GM12878 (cell line): Measurements from ENCODE around the gene RHNO1. TPM values are rescaled to one million over a fixed set of nuclear protein-coding genes. Genes with fewer than 3 reads are reported as not detected.

Experiments
- ATAC-seq: fragments of 200-7000 bp; cut with Tn5 transposase; 3 replicates; pipeline ENCODE4 v1.9.1; 2020; ENCODE audit warnings: mild to moderate bottlenecking, moderate library complexity
- BruUV-seq: library from RNA; stranded (reverse); fragments of 400-500 nt; replicated peaks from 2 replicates; lab custom pipeline; 2021; lab: Mats Ljungman, UMichigan
- CTCF ChIA-PET: fragments of 300-600 bp; sonication (Branson Sonifier 250); formaldehyde crosslinking; extraction: SDS; loops from one replicate; lab custom pipeline; 2021; ENCODE audit warnings: inconsistent platforms; lab: Yijun Ruan, JAX
- POLR2A ChIA-PET: fragments of 350-600 bp; formaldehyde crosslinking; extraction: SDS; loops from one replicate; lab custom pipeline; 2021; ENCODE audit warnings: inconsistent platforms; lab: Charles Lee
- RAD21 ChIA-PET: fragments of 300-600 bp; sonication (Branson Sonifier 250); formaldehyde crosslinking; loops from one replicate; lab custom pipeline; 2023; ENCODE audit warnings: antibody characterized with exemption; ENCODE audit not compliant: unreplicated experiment; lab: Charles Lee
- SMC1A ChIA-PET: fragments of 300-600 bp; sonication (Branson Sonifier 250); formaldehyde crosslinking; loops from one replicate; lab custom pipeline; 2023; ENCODE audit not compliant: unreplicated experiment, uncharacterized antibody; lab: Charles Lee
- DNase-seq: peaks from one replicate; pipeline ENCODE4 v3.0.0-alpha.2; 2011; ENCODE audit warnings: low read depth, low spot score
- FAIRE-seq: peaks from 3 replicates; lab custom pipeline; 2011; peaks lifted over from hg19 to GRCh38; lab: Jason Lieb, UNC
- H2AFZ ChIP-seq: 2 replicates; pipeline ENCODE4 v1.6.0; 2011; ENCODE audit warnings: low read depth, low read length, control low read depth; ENCODE audit not compliant: control insufficient read depth
- H3K27ac ChIP-seq: 2 replicates; pipeline ENCODE4 v1.5.1; 2011; ENCODE audit warnings: control low read depth; ENCODE audit not compliant: control insufficient read depth, insufficient read depth
- H3K27me3 ChIP-seq, 2 experiments: replicated peaks in 1 of 2; 2 replicates each; pipeline versions ENCODE4 v1.6.0 to v1.6.1; 2011; ENCODE audit warnings: low read length in 1 of 2; ENCODE audit not compliant: control insufficient read depth in 2 of 2, insufficient read depth in 2 of 2
- H3K36me3 ChIP-seq, 2 experiments: 2 replicates each; pipeline ENCODE4 v1.5.1; 2011; ENCODE audit warnings: low read length in 1 of 2; ENCODE audit not compliant: control insufficient read depth in 2 of 2, insufficient read depth in 2 of 2
- H3K4me1 ChIP-seq: 2 replicates; pipeline ENCODE4 v1.6.1; 2011; ENCODE audit warnings: mild to moderate bottlenecking, low read length, moderate library complexity, mixed read lengths; ENCODE audit not compliant: control insufficient read depth, insufficient read depth
- H3K4me2 ChIP-seq: 2 replicates; pipeline ENCODE4 v1.6.0; 2011; ENCODE audit warnings: control low read depth; ENCODE audit not compliant: control insufficient read depth, insufficient read depth
- H3K4me3 ChIP-seq: fragments of 200-600 bp; sonication (generic); 2 replicates; pipeline ENCODE4 v1.5.1; 2016
- H3K79me2 ChIP-seq: 2 replicates; pipeline ENCODE4 v1.6.0; 2011; ENCODE audit warnings: low read length; ENCODE audit not compliant: control insufficient read depth, insufficient read depth
- H3K9ac ChIP-seq: 2 replicates; pipeline ENCODE4 v1.8.0; 2011; ENCODE audit warnings: low read length, control low read depth, mixed read lengths; ENCODE audit not compliant: control insufficient read depth, insufficient read depth
- H3K9me3 ChIP-seq: replicated peaks from 3 replicates; pipeline ENCODE4 v1.5.1; 2011; ENCODE audit warnings: mild to moderate bottlenecking, low read length; ENCODE audit not compliant: control insufficient read depth, insufficient read depth
- H4K20me1 ChIP-seq: 2 replicates; pipeline ENCODE4 v1.6.0; 2011; ENCODE audit not compliant: control insufficient read depth, insufficient read depth
- HDAC2 ChIP-seq: fragments of 200-600 bp; sonication (generic); IDR thresholded peaks from 2 replicates; pipeline ENCODE4 v1.6.1; 2017
- PAX5 ChIP-seq: IDR thresholded peaks from 2 replicates; pipeline ENCODE4 v1.6.1; 2011; ENCODE audit warnings: low read depth, low read length, borderline replicate concordance
- WGBS: methylation state at CpG from one replicate; pipeline ENCODE4 v1.1.6; 2016; ENCODE audit warnings: low lambda C conversion rate; ENCODE audit not compliant: insufficient replicate concordance, insufficient coverage; ENCODE audit errors: missing lambda C conversion rate; 5-methylcytosine and 5-hydroxymethylcytosine counted together
- in situ Hi-C: fragments of 300-500 bp; cut with MboI; formaldehyde crosslinking; loops from 9 replicates; pipeline ENCODE4 v1.14.3; 2018; ENCODE audit warnings: mixed read lengths
- intact Hi-C: fragments of 100-400 bp; cut with micrococcal nuclease; formaldehyde crosslinking; loops from one replicate; pipeline ENCODE4 v1.14.2; 2022; ENCODE audit not compliant: unreplicated experiment
- polyA plus RNA-seq, 11 experiments: library from polyadenylated mRNA; depleted of rRNA in 4 of 11; unstranded in 6 of 11; stranded (reverse) in 5 of 11; fragments of >200 nt; fragmentation: Nextera tagmentation in 4 of 11; fragmentation: Illumina TruSeq in 1 of 11; extraction: Ambion mirVana in 4 of 11; extraction: Trizol in 1 of 11; gene quantifications; 1 replicate in 1 of 11; 2 replicates in 10 of 11; pipeline versions ENCODE4 v1.2.1 to v1.2.3, GENCODE V29; 2011 to 2016; ENCODE audit warnings: inconsistent platforms in 2 of 11, missing spikeins in 2 of 11, low read depth in 1 of 11
- total RNA-seq, 4 experiments: library from RNA; depleted of rRNA in 3 of 4; stranded (reverse); fragments of >200 nt in 3 of 4; fragmentation: Illumina TruSeq in 1 of 4; extraction: Trizol in 1 of 4; gene quantifications; 2 replicates each; pipeline versions ENCODE4 v1.2.1 to v1.2.3, GENCODE V29; 2013 to 2021
- TF ChIP-seq, protein P1 (sequence below): fragments of 450-650 bp; IDR thresholded peaks from 2 replicates; pipeline ENCODE4 v1.6.1; 2017; ENCODE audit warnings: mild to moderate bottlenecking, moderate library complexity

RHNO1 gene
- total and polyA plus RNA-seq, 10 of the 15 experiments (the other 5 are each of a cell fraction or from before 2014, with no cell fraction given), result 27.9 to 91.6 (median 49.3) TPM

DNA sequence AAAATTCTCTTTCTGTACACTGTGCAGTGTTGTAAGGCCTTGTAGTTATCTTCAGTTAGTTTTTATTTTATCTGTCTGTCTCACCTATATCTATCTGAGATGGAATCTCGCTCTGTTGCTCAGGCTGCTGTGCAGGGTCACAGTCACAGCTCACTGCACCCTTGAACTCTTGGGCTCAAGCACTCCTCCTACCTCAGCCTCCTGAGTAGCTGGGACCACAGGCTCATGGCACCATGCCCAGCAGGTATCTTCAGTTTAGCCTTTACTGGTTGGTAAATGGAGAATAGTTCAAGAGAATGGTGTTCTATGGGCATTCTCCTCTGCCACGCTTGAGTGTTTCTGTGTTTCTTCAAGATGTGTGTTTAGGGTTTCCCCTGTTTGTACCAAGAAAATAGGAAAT is 27.2 kb downstream of the RHNO1 start:
- FAIRE-seq (peak; percentile 77), DNase-seq (no peak)
- no peak overlapping the region for H3K9ac ChIP-seq
- H4K20me1 ChIP-seq, result no peaks in the 10 kb centered on the region
- H3K9me3 ChIP-seq, result no peaks in the 10 kb centered on the region
- no peak overlapping the region for H3K27ac ChIP-seq
- H3K36me3 ChIP-seq, result no peaks in the 10 kb centered on the region
- TF ChIP-seq HDAC2 (no peak), PAX5 (0 out of 2 replicates have a peak, but pooled peaks have one; percentile 20)
- TF ChIP-seq, protein P1, sequence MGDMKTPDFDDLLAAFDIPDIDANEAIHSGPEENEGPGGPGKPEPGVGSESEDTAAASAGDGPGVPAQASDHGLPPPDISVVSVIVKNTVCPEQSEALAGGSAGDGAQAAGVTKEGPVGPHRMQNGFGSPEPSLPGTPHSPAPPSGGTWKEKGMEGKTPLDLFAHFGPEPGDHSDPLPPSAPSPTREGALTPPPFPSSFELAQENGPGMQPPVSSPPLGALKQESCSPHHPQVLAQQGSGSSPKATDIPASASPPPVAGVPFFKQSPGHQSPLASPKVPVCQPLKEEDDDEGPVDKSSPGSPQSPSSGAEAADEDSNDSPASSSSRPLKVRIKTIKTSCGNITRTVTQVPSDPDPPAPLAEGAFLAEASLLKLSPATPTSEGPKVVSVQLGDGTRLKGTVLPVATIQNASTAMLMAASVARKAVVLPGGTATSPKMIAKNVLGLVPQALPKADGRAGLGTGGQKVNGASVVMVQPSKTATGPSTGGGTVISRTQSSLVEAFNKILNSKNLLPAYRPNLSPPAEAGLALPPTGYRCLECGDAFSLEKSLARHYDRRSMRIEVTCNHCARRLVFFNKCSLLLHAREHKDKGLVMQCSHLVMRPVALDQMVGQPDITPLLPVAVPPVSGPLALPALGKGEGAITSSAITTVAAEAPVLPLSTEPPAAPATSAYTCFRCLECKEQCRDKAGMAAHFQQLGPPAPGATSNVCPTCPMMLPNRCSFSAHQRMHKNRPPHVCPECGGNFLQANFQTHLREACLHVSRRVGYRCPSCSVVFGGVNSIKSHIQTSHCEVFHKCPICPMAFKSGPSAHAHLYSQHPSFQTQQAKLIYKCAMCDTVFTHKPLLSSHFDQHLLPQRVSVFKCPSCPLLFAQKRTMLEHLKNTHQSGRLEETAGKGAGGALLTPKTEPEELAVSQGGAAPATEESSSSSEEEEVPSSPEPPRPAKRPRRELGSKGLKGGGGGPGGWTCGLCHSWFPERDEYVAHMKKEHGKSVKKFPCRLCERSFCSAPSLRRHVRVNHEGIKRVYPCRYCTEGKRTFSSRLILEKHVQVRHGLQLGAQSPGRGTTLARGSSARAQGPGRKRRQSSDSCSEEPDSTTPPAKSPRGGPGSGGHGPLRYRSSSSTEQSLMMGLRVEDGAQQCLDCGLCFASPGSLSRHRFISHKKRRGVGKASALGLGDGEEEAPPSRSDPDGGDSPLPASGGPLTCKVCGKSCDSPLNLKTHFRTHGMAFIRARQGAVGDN, result no peak
- TF ChIP-seq, all 136 proteins: peak for 1
- RAD21 ChIA-PET, result no interaction called here
- Histone ChIP-seq H3K27me3 (no peaks in the 10 kb centered on the region), H2AFZ (no peak overlapping the region), H3K79me2 (no peaks in the 10 kb centered on the region), H3K4me1 (no peaks in the 10 kb centered on the region), H3K4me3 (no peak overlapping the region), H3K4me2 (no peak overlapping the region)
- 0% methylated on average over 2 of the region's 2 CpGs for WGBS
- in situ Hi-C loops, result no loop called here
- POLR2A ChIA-PET, result no interaction called here
- CTCF ChIA-PET, result no interaction called here
- ATAC-seq, result peak; percentile 42; the same call in 2 of the 3 replicates
- BruUV-seq, result no TSS peak
- intact Hi-C loops, result no loop called here
- SMC1A ChIA-PET, result no interaction called here
